Measurements from ENCODE around the gene PIR. TPM values are rescaled to one million over a fixed set of nuclear protein-coding genes. Genes with fewer than 3 reads are reported as not detected.

PIR gene
- total RNA-seq, 1 donor from 2014 or later = 28.8 TPM

DNA sequence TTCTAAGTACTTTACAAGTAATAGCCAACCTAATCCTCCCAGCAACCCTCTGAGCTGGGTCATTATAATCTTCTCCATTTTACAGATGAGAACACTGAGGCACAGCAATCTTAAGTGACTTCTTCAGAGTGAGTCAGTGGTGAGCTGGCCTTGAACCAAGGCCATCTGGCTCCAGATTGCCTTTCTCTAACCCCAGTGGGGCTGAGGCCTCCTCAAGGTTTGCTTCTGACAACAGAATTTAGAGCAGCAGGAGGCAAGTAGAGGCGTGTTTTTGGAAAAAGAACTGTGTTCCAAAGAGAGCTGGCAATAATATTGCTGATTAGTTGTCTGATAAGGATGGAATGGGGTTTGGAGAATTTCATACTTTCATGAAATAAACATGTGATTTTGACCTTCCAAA is 41.2 kb downstream of the PIR start:
- no peaks in the 10 kb centered on the region for H3K9me3 Mint-ChIP-seq
- no peak for DNase-seq (ENCODE audit: low spot score in 2 of 2, unreplicated experiment in 2 of 2)
- peaks cover 7% of the 10 kb centered on the region for H3K4me1 Mint-ChIP-seq
- no peaks in the 10 kb centered on the region for H3K27me3 Mint-ChIP-seq (ENCODE audit: low read depth)
- TF ChIP-seq CTCF (IDR thresholded peaks at IDR 0.05; ENCODE audit: unreplicated experiment) = no peak
- peaks cover 13% of the 10 kb centered on the region for H3K36me3 Mint-ChIP-seq
- H3K4me3 Mint-ChIP-seq = no peak overlapping the region
- no peak overlapping the region for H3K27ac Mint-ChIP-seq

GRCh38 chrX:15448010-15448639 is 45.0 kb downstream of the PIR start:
- no peaks in the 10 kb centered on the region for H3K27me3 Mint-ChIP-seq (ENCODE audit: low read depth)
- H3K36me3 Mint-ChIP-seq = peaks cover 19% of the 10 kb centered on the region
- H3K27ac Mint-ChIP-seq = no peak overlapping the region
- TF ChIP-seq CTCF (IDR thresholded peaks at IDR 0.05; ENCODE audit: unreplicated experiment) = no peak
- H3K9me3 Mint-ChIP-seq = peaks cover 7% of the 10 kb centered on the region
- H3K4me1 Mint-ChIP-seq = peaks cover 7% of the 10 kb centered on the region
- no peak overlapping the region for H3K4me3 Mint-ChIP-seq
- no peak for DNase-seq (ENCODE audit: low spot score in 2 of 2, unreplicated experiment in 2 of 2)

DNA sequence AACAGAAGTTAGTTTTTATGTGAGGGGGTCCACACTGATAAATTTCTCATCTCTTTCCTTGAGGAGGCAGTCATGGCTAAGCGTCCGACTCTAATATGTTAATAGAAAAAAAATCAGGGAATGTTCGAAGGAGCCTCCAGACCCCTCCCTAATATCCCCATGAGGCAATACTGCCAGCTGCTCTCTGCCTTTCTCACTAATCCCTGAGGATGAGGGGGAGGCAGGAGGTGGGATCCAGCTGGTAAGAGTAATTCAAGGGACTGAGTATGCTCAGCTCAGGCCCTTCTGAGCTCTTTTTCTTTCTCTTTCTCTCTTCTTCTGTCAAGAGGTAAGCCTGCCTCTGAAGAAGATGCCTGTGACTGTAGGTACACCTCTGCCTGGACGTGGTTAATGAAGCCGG is 51.7 kb downstream of the PIR start:
- H3K9me3 Mint-ChIP-seq = peaks cover 4% of the 10 kb centered on the region
- H3K4me3 Mint-ChIP-seq = no peak overlapping the region
- H3K4me1 Mint-ChIP-seq = no peaks in the 10 kb centered on the region
- H3K27me3 Mint-ChIP-seq (ENCODE audit: low read depth) = no peaks in the 10 kb centered on the region
- DNase-seq (ENCODE audit: low spot score in 2 of 2, unreplicated experiment in 2 of 2) = no peak
- H3K36me3 Mint-ChIP-seq = peaks cover 13% of the 10 kb centered on the region
- H3K27ac Mint-ChIP-seq = peak overlapping the region; percentile 58
- no peak for TF ChIP-seq CTCF (IDR thresholded peaks at IDR 0.05; ENCODE audit: unreplicated experiment)

DNA sequence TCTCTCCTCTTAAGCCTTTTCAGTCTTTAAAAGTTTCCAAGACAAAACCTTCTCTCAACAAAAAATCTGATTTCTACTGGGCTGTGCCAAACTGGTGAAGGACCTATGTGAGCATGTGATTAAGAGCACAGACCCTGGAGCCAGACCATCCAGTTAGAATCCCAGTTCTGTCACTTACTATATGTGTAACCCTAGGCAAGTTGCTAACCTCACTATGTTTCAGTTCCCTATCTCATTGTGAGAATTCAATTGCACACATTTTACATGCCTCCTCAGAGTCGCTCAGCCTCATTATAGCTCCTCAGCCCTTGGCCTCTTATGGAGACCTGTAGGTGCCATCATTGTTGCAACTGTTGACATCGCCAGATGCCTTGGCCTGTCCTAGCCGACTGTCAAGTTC is 54.8 kb downstream of the PIR start:
- no peaks in the 10 kb centered on the region for H3K4me1 Mint-ChIP-seq

GRCh38 chrX:15437724-15438123 is 55.4 kb downstream of the PIR start:
- no peak for TF ChIP-seq CTCF (IDR thresholded peaks at IDR 0.05; ENCODE audit: unreplicated experiment)
- DNase-seq (ENCODE audit: low spot score in 2 of 2, unreplicated experiment in 2 of 2) = no peak
- H3K27me3 Mint-ChIP-seq (ENCODE audit: low read depth) = no peaks in the 10 kb centered on the region
- no peak overlapping the region for H3K4me3 Mint-ChIP-seq
- H3K36me3 Mint-ChIP-seq = peaks cover 16% of the 10 kb centered on the region
- H3K4me1 Mint-ChIP-seq = no peaks in the 10 kb centered on the region
- H3K9me3 Mint-ChIP-seq = peaks cover 7% of the 10 kb centered on the region
- H3K27ac Mint-ChIP-seq = no peak overlapping the region

More for the DNA sequence above, 54.8 kb downstream of the PIR start:
- peaks cover under 1% of the 10 kb centered on the region for H3K9me3 Mint-ChIP-seq
- H3K36me3 Mint-ChIP-seq = peaks cover 10% of the 10 kb centered on the region
- H3K4me3 Mint-ChIP-seq = no peak overlapping the region
- DNase-seq (ENCODE audit: low spot score in 2 of 2, unreplicated experiment in 2 of 2) = no peak
- H3K27me3 Mint-ChIP-seq (ENCODE audit: low read depth) = no peaks in the 10 kb centered on the region
- H3K27ac Mint-ChIP-seq = no peak overlapping the region
- TF ChIP-seq CTCF (IDR thresholded peaks at IDR 0.05; ENCODE audit: unreplicated experiment) = no peak
